K562 (cell line): ENCODE results near the gene ENTPD8. TPM values are rescaled to one million over a fixed set of nuclear protein-coding genes. Genes with fewer than 3 reads are reported as not detected.
A peak's percentile ranks its signal among the peaks of the same experiment; 100 is the strongest.

ENCODE experiments used
- ASH1L ChIP-seq: fragments of 450-650 bp; IDR thresholded peaks from 2 replicates; pipeline ENCODE4 v1.6.1; 2018; ENCODE audit warnings: borderline replicate concordance, mild to moderate bottlenecking, low read depth; ENCODE audit not compliant: partially characterized antibody
- BRCA1 ChIP-seq, 2 experiments: fragments of 450-650 bp in 1 of 2; sonication (generic) in 1 of 2; formaldehyde crosslinking in 1 of 2; IDR thresholded peaks; 2 replicates each; pipeline versions ENCODE4 v1.5.0 to v1.6.1; 2017 to 2020; ENCODE audit warnings: mild to moderate bottlenecking in 1 of 2, missing genetic modification reagents in 1 of 2
- CBFA2T2 ChIP-seq: fragments of 450-650 bp; conservative IDR thresholded peaks from 2 replicates; pipeline ENCODE4 v1.6.1; 2017; ENCODE audit warnings: mild to moderate bottlenecking
- FOXM1 ChIP-seq, 2 experiments: fragments of 450-650 bp in 1 of 2; sonication (generic) in 1 of 2; formaldehyde crosslinking in 1 of 2; IDR thresholded peaks; 2 replicates each; pipeline versions ENCODE4 v1.6.1 to v1.9.0; 2017 to 2022; ENCODE audit warnings: low read depth in 2 of 2, mild to moderate bottlenecking in 2 of 2, missing genetic modification reagents in 1 of 2, moderate library complexity in 1 of 2
- GTF3C2 ChIP-seq: IDR thresholded peaks from 3 replicates; pipeline ENCODE4 v1.6.1; 2011; ENCODE audit warnings: borderline replicate concordance, mild to moderate bottlenecking, moderate library complexity; ENCODE audit not compliant: insufficient read length; ENCODE audit errors: extremely low read depth
- HNRNPK ChIP-seq: fragments of 200-400 bp; formaldehyde crosslinking; IDR thresholded peaks from one replicate; pipeline ENCODE4 v1.6.1; 2018; ENCODE audit warnings: mild to moderate bottlenecking, low read depth, low read length; ENCODE audit not compliant: poor library complexity, severe bottlenecking
- STAG1 ChIP-seq: sonication (generic); formaldehyde crosslinking; IDR thresholded peaks from 2 replicates; pipeline ENCODE4 v1.5.0; 2020; ENCODE audit warnings: missing genetic modification reagents, borderline replicate concordance
- THRB ChIP-seq: fragments of 450-650 bp; formaldehyde crosslinking; conservative IDR thresholded peaks from 2 replicates; pipeline ENCODE4 v1.4.0; 2022; ENCODE audit warnings: mild to moderate bottlenecking, missing genetic modification characterization
- TSHZ1 ChIP-seq: fragments of 250-450 bp; sonication (Bioruptor Pico); IDR thresholded peaks from 2 replicates; pipeline ENCODE4 v1.4.0; 2020; ENCODE audit warnings: mild to moderate bottlenecking, moderate library complexity
- VEZF1 ChIP-seq: fragments of 200-800 bp; sonication (Bioruptor generic); IDR thresholded peaks from 2 replicates; pipeline ENCODE4 v1.6.1; 2017; ENCODE audit warnings: missing genetic modification characterization, missing compliant biosample characterization
- ZNF124 ChIP-seq: sonication (generic); formaldehyde crosslinking; IDR thresholded peaks from 2 replicates; pipeline ENCODE4 v1.8.1; 2022; ENCODE audit warnings: missing genetic modification reagents
- ZNF431 ChIP-seq: sonication (generic); formaldehyde crosslinking; IDR thresholded peaks from 2 replicates; pipeline ENCODE4 v1.8.0; 2022; ENCODE audit warnings: mild to moderate bottlenecking, missing genetic modification reagents
- ZNF512 ChIP-seq: IDR thresholded peaks from 2 replicates; pipeline ENCODE4 v1.6.1; 2016; ENCODE audit warnings: missing genetic modification characterization, missing compliant biosample characterization
- ZNF586 ChIP-seq: fragments of 450-650 bp; formaldehyde crosslinking; conservative IDR thresholded peaks from 2 replicates; pipeline ENCODE4 v1.4.0; 2020; ENCODE audit warnings: mild to moderate bottlenecking, moderate library complexity
- ZSCAN32 ChIP-seq: fragments of 450-650 bp; formaldehyde crosslinking; IDR thresholded peaks from 2 replicates; pipeline ENCODE4 v1.4.0; 2020; ENCODE audit warnings: mild to moderate bottlenecking, moderate library complexity
- polyA plus RNA-seq, 8 experiments: library from polyadenylated mRNA; depleted of rRNA in 4 of 8; stranded (reverse) in 5 of 8; unstranded in 3 of 8; fragments of >200 nt; fragmentation: Nextera tagmentation in 2 of 8; fragmentation: Illumina TruSeq in 1 of 8; extraction: Ambion mirVana in 2 of 8; extraction: Trizol in 1 of 8; gene quantifications; 2 replicates each; pipeline versions ENCODE4 v1.2.1 to v1.2.3, GENCODE V29; 2011 to 2014; ENCODE audit warnings: inconsistent platforms in 1 of 8, missing spikeins in 1 of 8
- total RNA-seq, 7 experiments: library from RNA; depleted of rRNA in 6 of 7; stranded (reverse); fragments of >200 nt in 6 of 7; fragmentation: Illumina TruSeq in 2 of 7; extraction: Trizol in 2 of 7; gene quantifications; 2 replicates each; pipeline versions ENCODE4 v1.2.1 to v1.2.3, GENCODE V29; 2011 to 2021; ENCODE audit warnings: low replicate concordance in 1 of 7

ENTPD8 gene
- total and polyA plus RNA-seq, 9 of the 15 experiments (the other 6 are each of a cell fraction or from before 2014, with no cell fraction given): 0.06 to 0.27 (median 0.19) TPM; not detected in 5

- TF ChIP-seq GTF3C2 (no peak), THRB (CRISPR knock-in tag) (no peak), ZNF124 (CRISPR knock-in tag) (no peak), STAG1 (CRISPR knock-in tag) (no peak), ASH1L (no peak), CBFA2T2 (peak; percentile 56; the same call in 1 of the 2 replicates), ZNF431 (CRISPR knock-in tag) (no peak), ZNF512 (tag) (no peak), FOXM1 (IDR thresholded peaks at IDR 0.05; ENCODE audit: low read depth) (no peak), FOXM1 (CRISPR knock-in tag; IDR thresholded peaks at IDR 0.05; ENCODE audit: low read depth) (no peak), TSHZ1 (no peak), BRCA1 (IDR thresholded peaks at IDR 0.05) (no peak), BRCA1 (CRISPR knock-in tag; IDR thresholded peaks at IDR 0.05) (no peak), HNRNPK (no peak), VEZF1 (CRISPR knock-in tag) (peak; percentile 31; the same call in 1 of the 2 replicates), ZNF586 (no peak), ZSCAN32 (CRISPR knock-in tag) (no peak)
Measured at GRCh38 chr9:137482094-137482781, 41.1 kb upstream of the ENTPD8 start (continued).
